ENCODE data around the gene WDR64. TPM values are rescaled to one million over a fixed set of nuclear protein-coding genes. Genes with fewer than 3 reads are reported as not detected.

The WDR64 gene
- total and polyA plus RNA-seq, 2 of the 4 experiments (the other 2 are of a cell fraction), result not detected

DNA sequence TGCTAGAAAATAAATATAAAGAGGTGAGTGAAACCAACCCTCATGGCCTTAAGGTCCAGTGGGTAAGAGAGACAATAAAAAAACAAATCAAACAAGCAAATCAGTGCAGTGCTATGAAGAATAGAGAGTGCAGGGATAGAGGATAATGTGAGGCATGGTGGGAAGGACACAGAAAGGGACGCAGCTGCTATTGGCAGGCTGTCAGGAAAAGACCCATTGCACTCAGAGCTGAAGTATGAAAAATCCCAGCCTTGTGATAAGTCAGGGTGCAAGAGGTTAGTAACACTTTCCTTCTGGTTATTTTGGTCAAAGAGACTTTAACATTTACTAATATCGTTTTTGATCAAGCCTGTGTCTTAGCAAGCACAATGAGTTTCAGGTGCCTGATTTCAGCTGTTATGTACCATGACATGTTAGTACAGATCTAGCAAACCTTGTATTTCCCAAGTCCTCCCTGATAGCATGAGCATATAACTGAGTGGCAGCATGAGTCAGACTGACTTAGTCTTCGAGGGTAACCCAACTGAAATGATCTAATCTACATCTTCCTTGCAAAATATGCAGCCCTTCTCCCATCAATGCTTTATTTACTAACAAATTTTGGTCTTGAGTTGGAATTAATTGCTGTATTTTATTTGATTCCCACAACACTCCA lies 43.6 kb upstream of the WDR64 start:
- H3K4me2 ChIP-seq (ENCODE audit: low read depth, low read length), result no peak overlapping the region
- ChIA-PET CTCF (no interaction called here), POLR2A (ENCODE audit: unreplicated experiment) (no interaction called here)
- BruUV-seq (replicated peaks), result no TSS peak
- no peaks in the 10 kb centered on the region for H3K9me3 ChIP-seq (ENCODE audit: control insufficient read depth, insufficient read depth, low read length)
- peaks cover 3% of the 10 kb centered on the region; the same call in 1 of the 2 replicates for H3K36me3 ChIP-seq (ENCODE audit: control insufficient read depth, insufficient read depth, low read length)
- H4K8ac ChIP-seq (ENCODE audit: low read depth in 2 of 2, low read length in 2 of 2), result no peak overlapping the region
- no peak overlapping the region for H3K27ac ChIP-seq (ENCODE audit: insufficient read depth, low read length)
- no peak overlapping the region for H2BK120ac ChIP-seq (ENCODE audit: low read depth, low read length)
- no peak overlapping the region for H2AK5ac ChIP-seq (ENCODE audit: low read depth, low read length)
- no peak overlapping the region for H2BK15ac ChIP-seq (ENCODE audit: low read depth, low read length)
- no peak overlapping the region for H3K14ac ChIP-seq (replicated peaks; ENCODE audit: low read depth, low read length)
- no peak overlapping the region; the same call in 1 of the 2 replicates for H3K23ac ChIP-seq (ENCODE audit: low read depth, low read length)
- ATAC-seq (ENCODE audit: low read depth), result peak; percentile 50
- no peak overlapping the region for H2AFZ ChIP-seq (replicated peaks; ENCODE audit: low read length, poor library complexity)
- peaks cover 15% of the 10 kb centered on the region for H3K4me1 ChIP-seq (ENCODE audit: control insufficient read depth, insufficient read depth, low read length)
- WGBS, 2 experiments (ENCODE audit: extremely low coverage in 2 of 2, insufficient read length in 1 of 2), result no CpG with 5 or more reads among the region's 3 CpGs
- in situ Hi-C loops (cut with MboI; ENCODE audit: low sequenced_read_pairs), result loop anchor here (25.0 kb wide), 1 partner anchor 1704 kb away; no protein-coding TSS in a partner anchor
- no peak overlapping the region for H2BK20ac ChIP-seq (ENCODE audit: low read depth, low read length)
- no peak overlapping the region for H2AK9ac ChIP-seq (replicated peaks; ENCODE audit: low read depth, low read length, poor library complexity)
- intact Hi-C loops (cut with micrococcal nuclease), result no loop called here
- no peak overlapping the region for H3K18ac ChIP-seq (ENCODE audit: low read depth, low read length)
- DNase-seq, result peak; percentile 79
- H4K91ac ChIP-seq (ENCODE audit: insufficient read depth, low read depth, low read length), result no peak overlapping the region
- H2BK5ac ChIP-seq (ENCODE audit: low read depth, low read length, poor library complexity, severe bottlenecking), result no peak overlapping the region
- H3K4ac ChIP-seq (ENCODE audit: low read depth, low read length), result no peak overlapping the region
- no peaks in the 10 kb centered on the region for H4K20me1 ChIP-seq (ENCODE audit: insufficient read depth, low read length)
- H4K5ac ChIP-seq (ENCODE audit: low read depth, low read length), result no peak overlapping the region
- H3K9ac ChIP-seq (ENCODE audit: low read depth, low read length), result no peak overlapping the region
- TF ChIP-seq, protein P1, sequence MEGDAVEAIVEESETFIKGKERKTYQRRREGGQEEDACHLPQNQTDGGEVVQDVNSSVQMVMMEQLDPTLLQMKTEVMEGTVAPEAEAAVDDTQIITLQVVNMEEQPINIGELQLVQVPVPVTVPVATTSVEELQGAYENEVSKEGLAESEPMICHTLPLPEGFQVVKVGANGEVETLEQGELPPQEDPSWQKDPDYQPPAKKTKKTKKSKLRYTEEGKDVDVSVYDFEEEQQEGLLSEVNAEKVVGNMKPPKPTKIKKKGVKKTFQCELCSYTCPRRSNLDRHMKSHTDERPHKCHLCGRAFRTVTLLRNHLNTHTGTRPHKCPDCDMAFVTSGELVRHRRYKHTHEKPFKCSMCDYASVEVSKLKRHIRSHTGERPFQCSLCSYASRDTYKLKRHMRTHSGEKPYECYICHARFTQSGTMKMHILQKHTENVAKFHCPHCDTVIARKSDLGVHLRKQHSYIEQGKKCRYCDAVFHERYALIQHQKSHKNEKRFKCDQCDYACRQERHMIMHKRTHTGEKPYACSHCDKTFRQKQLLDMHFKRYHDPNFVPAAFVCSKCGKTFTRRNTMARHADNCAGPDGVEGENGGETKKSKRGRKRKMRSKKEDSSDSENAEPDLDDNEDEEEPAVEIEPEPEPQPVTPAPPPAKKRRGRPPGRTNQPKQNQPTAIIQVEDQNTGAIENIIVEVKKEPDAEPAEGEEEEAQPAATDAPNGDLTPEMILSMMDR (conservative IDR thresholded peaks at IDR 0.05; ENCODE audit: low read depth, low read length), result no peak
- peak; percentile 20; the same call in 1 of the 2 replicates for TF ChIP-seq FOS (IDR thresholded peaks at IDR 0.05; ENCODE audit: low read depth, low read length)
- TF ChIP-seq CEBPB (IDR thresholded peaks at IDR 0.05; ENCODE audit: low read depth, low read length), result peak; percentile 59; the same call in 1 of the 2 replicates
- peaks cover 3% of the 10 kb centered on the region; the same call in 1 of the 2 replicates for H3K9me1 ChIP-seq (ENCODE audit: insufficient read depth, low read length)
- H3K4me3 ChIP-seq (ENCODE audit: insufficient read depth, low read depth, low read length), result no peak overlapping the region
- H3K56ac ChIP-seq (ENCODE audit: extremely low read depth, insufficient read depth, low read length), result no peak overlapping the region
- dilution Hi-C loops (cut with HindIII; ENCODE audit: low sequenced_read_pairs, unreplicated experiment), result no loop called here
- no peaks in the 10 kb centered on the region for H3K27me3 ChIP-seq (ENCODE audit: control insufficient read depth, insufficient read depth, low read length)
- peaks cover 3 to 8% of the 10 kb centered on the region in 2 experiments; a peak in 1 of 4 replicates for H3K79me1 ChIP-seq (ENCODE audit: low read depth in 1 of 2, low read length in 2 of 2)
